GM23248 (cell line): ENCODE results near the gene EYA3.

ENCODE experiments used
- EZH2 ChIP-seq: fragments of 200-600 bp; sonication (generic); IDR thresholded peaks from 2 replicates; pipeline ENCODE4 v1.6.1; 2018; ENCODE audit warnings: antibody characterized with exemption, mild to moderate bottlenecking; ENCODE audit not compliant: insufficient read depth, poor library complexity, severe bottlenecking
- EZH2phosphoT487 ChIP-seq: fragments of 200-600 bp; sonication (generic); IDR thresholded peaks from 2 replicates; pipeline ENCODE4 v1.6.1; 2018; ENCODE audit warnings: antibody characterized with exemption, moderate library complexity, mild to moderate bottlenecking, low read depth; ENCODE audit not compliant: insufficient read depth

- TF ChIP-seq EZH2 (no peak), EZH2phosphoT487 (no peak)
Observed at GRCh38 chr1:28135371-28136168, 47.2 kb upstream of the EYA3 start.
